K562 (cell line): ENCODE data around the gene SLC26A2. TPM values are rescaled to one million over a fixed set of nuclear protein-coding genes. Genes with fewer than 3 reads are reported as not detected.

ENCODE experiments used
- ATAC-seq: fragments of 200-7000 bp; cut with Tn5 transposase; 3 replicates; pipeline ENCODE4 v1.9.1; 2020; ENCODE audit warnings: moderate library complexity
- BruUV-seq: library from RNA; stranded (reverse); fragments of 400-500 nt; replicated peaks from 2 replicates; lab custom pipeline; 2021; lab: Mats Ljungman, UMichigan
- CTCF ChIA-PET: fragments of 300-600 bp; formaldehyde crosslinking; extraction: SDS; loops from one replicate; lab custom pipeline; 2021; ENCODE audit warnings: low intra/inter-chr PET ratio; lab: Yijun Ruan, JAX
- POLR2A ChIA-PET: fragments of 300-600, 350-650 bp; sonication (Branson Sonifier 250); formaldehyde crosslinking; extraction: SDS; loops from one replicate; lab custom pipeline; 2021; ENCODE audit warnings: antibody characterized with exemption, inconsistent platforms; lab: Yijun Ruan, JAX
- DNase-seq, 4 experiments: peaks; one replicate each; pipeline versions ENCODE4 v3.0.0 to v3.0.0-alpha.2; 2011 to 2018; ENCODE audit warnings: low spot score in 3 of 4, mixed read lengths in 3 of 4; ENCODE audit errors: extremely low read depth in 1 of 4
- FAIRE-seq: peaks from 2 replicates; lab custom pipeline; 2011; peaks lifted over from hg19 to GRCh38; lab: Jason Lieb, UNC
- H2AFZ ChIP-seq: 2 replicates; pipeline ENCODE4 v1.6.0; 2011; ENCODE audit warnings: low read depth, low read length, control low read depth, inconsistent platforms
- H3K27ac ChIP-seq: fragments of 200-600 bp; 3 replicates; pipeline ENCODE4 v1.8.0; 2011; ENCODE audit warnings: low read depth, mild to moderate bottlenecking, control low read depth, inconsistent platforms, low read length, moderate library complexity, mixed read lengths; ENCODE audit errors: extremely low read depth
- H3K27me3 ChIP-seq, 2 experiments: fragments of 300-600 bp in 1 of 2; 2 replicates in 1 of 2; 3 replicates in 1 of 2; pipeline versions ENCODE4 v1.6.0 to v1.8.0; 2011; ENCODE audit warnings: inconsistent platforms in 2 of 2, low read length in 2 of 2, mild to moderate bottlenecking in 1 of 2, mixed read lengths in 1 of 2, moderate library complexity in 1 of 2; ENCODE audit not compliant: control insufficient read depth in 2 of 2, insufficient read depth in 2 of 2
- H3K36me3 ChIP-seq: fragments of 300-600 bp; 3 replicates; pipeline ENCODE4 v1.8.0; 2011; ENCODE audit warnings: mild to moderate bottlenecking, low read length, inconsistent platforms; ENCODE audit not compliant: control insufficient read depth, insufficient read depth
- H3K4me1 ChIP-seq, 2 experiments: fragments of 200-600 bp in 1 of 2; replicated peaks in 1 of 2; 2 replicates in 1 of 2; 3 replicates in 1 of 2; pipeline versions ENCODE4 v1.5.1 to v1.8.0; 2011; ENCODE audit warnings: inconsistent platforms in 2 of 2, low read length in 2 of 2, mild to moderate bottlenecking in 1 of 2, mixed read lengths in 1 of 2, moderate library complexity in 1 of 2; ENCODE audit not compliant: control insufficient read depth in 2 of 2, insufficient read depth in 2 of 2
- H3K4me2 ChIP-seq: 2 replicates; pipeline ENCODE4 v1.6.1; 2011; ENCODE audit warnings: low read length, control low read depth, inconsistent platforms, mixed read lengths; ENCODE audit not compliant: insufficient read depth
- H3K4me3 ChIP-seq: fragments of 200-600 bp; sonication (generic), shearing (Covaris generic); 2 replicates; pipeline ENCODE4 v1.5.1; 2016; ENCODE audit warnings: control low read depth, inconsistent platforms
- H3K79me2 ChIP-seq: fragments of 200-600 bp; 3 replicates; pipeline ENCODE4 v1.8.0; 2011; ENCODE audit warnings: low read length, inconsistent platforms; ENCODE audit not compliant: control insufficient read depth, insufficient read depth
- H3K9ac ChIP-seq, 2 experiments: 2 replicates each; pipeline versions ENCODE4 v1.6.0 to v1.6.1; 2011; ENCODE audit warnings: low read depth in 2 of 2, low read length in 2 of 2, control low read depth in 1 of 2, inconsistent platforms in 1 of 2, mild to moderate bottlenecking in 1 of 2, mixed read lengths in 1 of 2; ENCODE audit not compliant: insufficient read depth in 1 of 2
- H3K9me1 ChIP-seq: one replicate; pipeline ENCODE4 v1.6.0; 2011; ENCODE audit warnings: inconsistent platforms, mild to moderate bottlenecking, low read length, moderate library complexity; ENCODE audit not compliant: control insufficient read depth, insufficient read depth
- H3K9me3 ChIP-seq: replicated peaks from 2 replicates; pipeline ENCODE4 v1.5.1; 2011; ENCODE audit warnings: low read depth, low read length, inconsistent platforms; ENCODE audit not compliant: control insufficient read depth, insufficient read depth
- H4K20me1 ChIP-seq: replicated peaks from 2 replicates; pipeline ENCODE4 v1.6.1; 2011; ENCODE audit warnings: low read length, inconsistent platforms, mixed read lengths; ENCODE audit not compliant: control insufficient read depth, insufficient read depth
- EP300 ChIP-seq: IDR thresholded peaks from 2 replicates; pipeline ENCODE4 v1.6.1; 2012; ENCODE audit warnings: low read length, improper control_type of control experiment
- ETV5 ChIP-seq: sonication (generic); formaldehyde crosslinking; IDR thresholded peaks from 2 replicates; pipeline ENCODE4 v1.4.0; 2020; ENCODE audit warnings: low read depth, mild to moderate bottlenecking, missing genetic modification reagents
- EWSR1 ChIP-seq: fragments of 450-650 bp; IDR thresholded peaks from 2 replicates; pipeline ENCODE4 v1.6.1; 2018; ENCODE audit warnings: borderline replicate concordance, mild to moderate bottlenecking, low read depth, moderate library complexity; ENCODE audit not compliant: partially characterized antibody
- HNRNPH1 ChIP-seq: fragments of 200-400 bp; formaldehyde crosslinking; optimal IDR thresholded peaks from 2 replicates; pipeline ENCODE3; 2017; ENCODE audit warnings: low read depth, mild to moderate bottlenecking, low read length, moderate library complexity
- HNRNPL ChIP-seq: fragments of 200-400 bp; formaldehyde crosslinking; IDR thresholded peaks from 2 replicates; pipeline ENCODE4 v1.6.1; 2017; ENCODE audit warnings: low read depth, mild to moderate bottlenecking, low read length
- HOMEZ ChIP-seq: fragments of 250-450 bp; sonication (Bioruptor Pico); IDR thresholded peaks from 2 replicates; pipeline ENCODE4 v1.4.0; 2020; ENCODE audit warnings: mild to moderate bottlenecking, moderate library complexity
- MECOM ChIP-seq: fragments of 250-450 bp; sonication (Bioruptor Pico); IDR thresholded peaks from 2 replicates; pipeline ENCODE4 v1.8.0; 2022; ENCODE audit warnings: inconsistent platforms
- NR2C2 ChIP-seq, 2 experiments: fragments of 200-800 bp in 1 of 2; sonication (Bioruptor generic) in 1 of 2; sonication (generic) in 1 of 2; formaldehyde crosslinking in 1 of 2; IDR thresholded peaks; 2 replicates each; pipeline versions ENCODE4 v1.6.1 to v1.8.0; 2016 to 2022; ENCODE audit warnings: mild to moderate bottlenecking in 1 of 2, missing compliant biosample characterization in 1 of 2, missing genetic modification characterization in 1 of 2, missing genetic modification reagents in 1 of 2
- PBX2 ChIP-seq, 2 experiments: IDR thresholded peaks in 1 of 2; conservative IDR thresholded peaks in 1 of 2; 2 replicates each; pipeline ENCODE4 v1.6.1; 2016; ENCODE audit warnings: low read depth in 2 of 2, mild to moderate bottlenecking in 1 of 2, missing compliant biosample characterization in 1 of 2, missing genetic modification characterization in 1 of 2, moderate library complexity in 1 of 2
- PKNOX1 ChIP-seq: fragments of 450-650 bp; IDR thresholded peaks from 2 replicates; pipeline ENCODE4 v1.6.1; 2016
- TCF3 ChIP-seq: sonication (generic); formaldehyde crosslinking; IDR thresholded peaks from 2 replicates; pipeline ENCODE4 v1.4.0; 2020; ENCODE audit warnings: mild to moderate bottlenecking, missing genetic modification reagents
- TFAP4 ChIP-seq: sonication (generic); formaldehyde crosslinking; IDR thresholded peaks from 2 replicates; pipeline ENCODE4 v1.8.0; 2022; ENCODE audit warnings: missing genetic modification reagents, mild to moderate bottlenecking, moderate library complexity, borderline replicate concordance
- WGBS: fragments of 100-300 bp; shearing (Covaris generic); methylation state at CpG from one replicate; pipeline ENCODE4 v1.1.6; 2016; ENCODE audit warnings: low coverage, mixed read lengths; ENCODE audit not compliant: insufficient coverage; ENCODE audit errors: missing lambda C conversion rate; 5-methylcytosine and 5-hydroxymethylcytosine counted together
- in situ Hi-C: fragments of 300-500 bp; cut with MboI; formaldehyde crosslinking; loops from 4 replicates; pipeline ENCODE4 v1.15.0; 2018; ENCODE audit warnings: inconsistent platforms, mixed read lengths
- intact Hi-C: fragments of 100-400 bp; cut with micrococcal nuclease; formaldehyde crosslinking; loops from 2 replicates; pipeline ENCODE4 v1.14.2; 2022
- polyA plus RNA-seq, 8 experiments: library from polyadenylated mRNA; depleted of rRNA in 4 of 8; stranded (reverse) in 5 of 8; unstranded in 3 of 8; fragments of >200 nt; fragmentation: Nextera tagmentation in 2 of 8; fragmentation: Illumina TruSeq in 1 of 8; extraction: Ambion mirVana in 2 of 8; extraction: Trizol in 1 of 8; gene quantifications; 2 replicates each; pipeline versions ENCODE4 v1.2.1 to v1.2.3, GENCODE V29; 2011 to 2014; ENCODE audit warnings: inconsistent platforms in 1 of 8, missing spikeins in 1 of 8
- total RNA-seq, 7 experiments: library from RNA; depleted of rRNA in 6 of 7; stranded (reverse); fragments of >200 nt in 6 of 7; fragmentation: Illumina TruSeq in 2 of 7; extraction: Trizol in 2 of 7; gene quantifications; 2 replicates each; pipeline versions ENCODE4 v1.2.1 to v1.2.3, GENCODE V29; 2011 to 2021; ENCODE audit warnings: low replicate concordance in 1 of 7

SLC26A2 gene
- total and polyA plus RNA-seq, 9 of the 15 experiments (the other 6 are each of a cell fraction or from before 2014, with no cell fraction given), result 1.1 to 6.3 (median 3.6) TPM

- no peak overlapping the region for H3K4me3 ChIP-seq
- WGBS, result 74% methylated on average over 6 of the region's 6 CpGs
- intact Hi-C loops (no loop called here), in situ Hi-C loops (no loop called here)
- no peak overlapping the region; the same call in 2 of the 3 replicates for H3K27ac ChIP-seq
- CTCF ChIA-PET, result no interaction called here
- peaks cover 15% of the 10 kb centered on the region; the same call in 1 of the 2 replicates for H4K20me1 ChIP-seq
- H3K9ac ChIP-seq, result no peak overlapping the region
- ATAC-seq (peak; percentile 53; the same call in 2 of the 3 replicates), DNase-seq (peak in 2 of 4 experiments; percentile 27 to 36), FAIRE-seq (no peak)
- H3K79me2 ChIP-seq, result peaks cover 21% of the 10 kb centered on the region
- H3K9me3 ChIP-seq, result no peaks in the 10 kb centered on the region; the same call in 1 of the 2 replicates
- peaks cover 0 to 8% of the 10 kb centered on the region in 2 experiments; a peak in 2 of 5 replicates for H3K4me1 ChIP-seq
- POLR2A ChIA-PET, result interaction anchor here (0.5 to 1.5 kb wide), 5 partner anchors 9 to 178 kb away, joined by 3 to 4 read pairs (median 3); partner anchors contain the start of genes HMGXB3 and TIGD6
- H3K4me2 ChIP-seq, result no peak overlapping the region
- no peaks in the 10 kb centered on the region for H3K9me1 ChIP-seq
- no peak overlapping the region for H2AFZ ChIP-seq
- no peaks in the 10 kb centered on the region for H3K27me3 ChIP-seq
- BruUV-seq, result no TSS peak
- H3K36me3 ChIP-seq, result peaks cover 99% of the 10 kb centered on the region
- TF ChIP-seq TCF3 (CRISPR knock-in tag) (peak; percentile 71; the same call in 1 of the 2 replicates), HOMEZ (CRISPR knock-in tag) (no peak), TFAP4 (peak; percentile 57; the same call in 1 of the 2 replicates), EWSR1 (no peak), ETV5 (CRISPR knock-in tag) (peak; percentile 83), NR2C2 (CRISPR knock-in tag; IDR thresholded peaks at IDR 0.05) (no peak), NR2C2 (tag; IDR thresholded peaks at IDR 0.05) (peak; percentile 22; the same call in 1 of the 2 replicates), MECOM (CRISPR knock-in tag) (peak; percentile 41; the same call in 1 of the 2 replicates), PKNOX1 (0 out of 2 replicates have a peak, but pooled peaks have one; percentile 19), HNRNPH1 (no peak), EP300 (no peak), PBX2 (CRISPR knock-in tag; IDR thresholded peaks at IDR 0.05; ENCODE audit: low read depth) (no peak), PBX2 (tag; conservative IDR thresholded peaks at IDR 0.05; ENCODE audit: low read depth) (peak; percentile 59), HNRNPL (no peak)
Observed at GRCh38 chr5:150009671-150010387, 49.3 kb downstream of the SLC26A2 start.
